Tibial nerve (tissue), 4 donors: Measurements from ENCODE around the gene HGFAC.

Source experiments
- CTCF ChIP-seq, 5 experiments: fragments of 200-600 bp in 3 of 5; fragments of 450-650 bp in 2 of 5; sonication (generic) in 3 of 5; IDR thresholded peaks; one replicate each; pipeline ENCODE4 v1.5.1; 2016 to 2019; ENCODE audit warnings: antibody characterized with exemption in 5 of 5, mild to moderate bottlenecking in 3 of 5, moderate library complexity in 2 of 5
- EP300 ChIP-seq, 2 donors: sonication (generic); formaldehyde crosslinking; IDR thresholded peaks; one replicate each; pipeline ENCODE4 v1.6.1; 2017; ENCODE audit warnings: antibody characterized with exemption in 2 of 2, mild to moderate bottlenecking in 1 of 2
- POLR2A ChIP-seq, 2 donors: fragments of 450-650 bp; IDR thresholded peaks; one replicate each; pipeline ENCODE4 v1.6.1; 2017; ENCODE audit warnings: antibody characterized with exemption in 2 of 2, mild to moderate bottlenecking in 2 of 2, moderate library complexity in 2 of 2

GRCh38 chr4:3489451-3489962 lies 47.7 kb downstream of the HGFAC start:
- TF ChIP-seq POLR2A (IDR thresholded peaks at IDR 0.05) (no peak), CTCF (IDR thresholded peaks at IDR 0.05) (no peak), EP300 (IDR thresholded peaks at IDR 0.05) (no peak)
